GM12878 (cell line): ENCODE results near the gene SEMA3C.

Source experiments
- ATF7 ChIP-seq: fragments of 450-650 bp; IDR thresholded peaks from 2 replicates; pipeline ENCODE4 v1.6.1; 2016; ENCODE audit warnings: low read depth, mild to moderate bottlenecking
- CTCF ChIP-seq, 3 experiments: IDR thresholded peaks in 2 of 3; conservative IDR thresholded peaks in 1 of 3; 2 replicates each; pipeline ENCODE4 v1.5.1; 2011; ENCODE audit warnings: low read depth in 3 of 3, low read length in 3 of 3, mild to moderate bottlenecking in 3 of 3, control low read depth in 2 of 3, moderate library complexity in 2 of 3, inconsistent platforms in 1 of 3, mixed read lengths in 1 of 3; ENCODE audit not compliant: control insufficient read depth in 2 of 3, insufficient read depth in 1 of 3; ENCODE audit errors: extremely low read depth in 1 of 3
- EGR1 ChIP-seq, 2 experiments: IDR thresholded peaks; 1 replicate in 1 of 2; 2 replicates in 1 of 2; pipeline ENCODE4 v1.6.1; 2011 to 2012; ENCODE audit warnings: low read depth in 2 of 2, low read length in 2 of 2, borderline replicate concordance in 1 of 2, mild to moderate bottlenecking in 1 of 2, moderate library complexity in 1 of 2
- POLR2A ChIP-seq: IDR thresholded peaks from 2 replicates; pipeline ENCODE4 v1.6.1; 2011; ENCODE audit warnings: low read depth, mild to moderate bottlenecking, low read length
- SP1 ChIP-seq: IDR thresholded peaks from one replicate; pipeline ENCODE4 v1.6.1; 2011; ENCODE audit warnings: low read depth, low read length
- TAF1 ChIP-seq: IDR thresholded peaks from 2 replicates; pipeline ENCODE4 v1.6.1; 2011; ENCODE audit warnings: mild to moderate bottlenecking, low read depth, low read length, borderline replicate concordance

DNA sequence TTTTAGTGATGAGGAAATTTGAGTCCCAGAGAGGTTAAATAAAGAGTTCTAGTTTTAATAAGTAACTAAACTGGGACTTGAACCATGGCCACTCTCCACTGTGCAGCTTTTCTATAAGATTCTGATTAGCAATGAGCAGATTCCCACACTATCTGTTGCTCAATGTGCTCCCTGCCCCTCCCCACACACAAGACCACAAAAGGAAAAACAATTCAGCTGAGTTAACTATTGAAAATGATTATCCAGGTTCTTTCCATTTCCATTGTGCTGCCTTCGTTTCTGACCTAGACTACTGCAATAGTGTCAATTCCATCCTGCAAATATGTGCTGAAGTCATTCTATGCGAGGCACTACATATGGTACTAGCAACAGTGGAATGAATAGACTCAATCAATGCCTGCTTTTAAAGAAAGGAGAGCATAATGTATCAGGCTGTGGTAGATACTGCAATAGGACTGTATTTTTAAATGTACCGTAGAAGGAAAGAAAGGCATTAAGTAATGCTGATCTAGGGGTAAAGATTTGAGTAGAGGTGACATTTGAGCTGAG, 97.0 kb downstream of the SEMA3C start:
- TF ChIP-seq CTCF (IDR thresholded peaks at IDR 0.05 in 2 of 3, conservative IDR thresholded peaks at IDR 0.05 in 1 of 3; ENCODE audit: control insufficient read depth in 2 of 3, extremely low read depth in 1 of 3, insufficient read depth in 1 of 3, low read depth in 3 of 3, low read length in 3 of 3) (no peak), ATF7 (no peak), SP1 (no peak), POLR2A (no peak), EGR1 (IDR thresholded peaks at IDR 0.05; ENCODE audit: borderline replicate concordance in 1 of 2, low read depth in 2 of 2, low read length in 2 of 2) (no peak), TAF1 (no peak)
